HT1080 (cell line): Measurements from ENCODE around the gene MRPS21. TPM values are rescaled to one million over a fixed set of nuclear protein-coding genes. Genes with fewer than 3 reads are reported as not detected.
"Not testable (repeated sequence)": the region's sequence is repeated elsewhere in the genome, so short reads cannot be mapped to it uniquely, and the experiment has no call there.

Experiments used
- DNase-seq: peaks from one replicate; pipeline ENCODE4 v3.0.0-alpha.2; 2015; ENCODE audit warnings: low read depth
- total RNA-seq: library from RNA; depleted of rRNA; stranded (reverse); fragments of >200 nt; shearing (Covaris generic); gene quantifications from 2 replicates; pipeline ENCODE4 v1.2.3, GENCODE V29; 2014

MRPS21 gene
- total RNA-seq, 1 experiment from 2014 or later, result 72.0 TPM

DNA sequence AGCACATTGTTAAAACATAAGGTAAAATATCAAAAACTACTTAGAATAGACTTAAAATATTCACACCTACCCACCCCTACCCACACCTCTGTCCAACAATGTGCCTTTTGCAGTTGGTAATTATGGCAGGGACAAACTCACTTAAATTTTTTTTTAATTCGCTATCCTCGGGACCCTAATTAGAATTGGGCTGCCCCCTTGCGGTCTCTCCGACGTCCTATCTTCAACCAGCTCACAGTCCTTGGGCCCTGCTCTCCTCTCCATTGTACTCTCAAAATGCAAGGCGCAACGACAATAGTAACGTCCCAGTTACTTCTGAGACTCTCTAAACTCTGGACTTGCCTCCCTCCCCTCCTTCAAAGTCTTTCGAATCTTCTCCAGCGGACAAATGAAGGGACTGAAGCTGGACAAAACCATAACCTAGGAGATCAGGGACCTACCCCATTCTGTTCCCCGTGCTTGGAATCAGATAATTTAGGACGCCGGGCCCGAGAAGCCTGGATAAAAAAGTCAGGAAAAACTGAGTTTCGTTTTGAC lies 12.4 kb upstream of the MRPS21 start:
- peak; percentile 71 for DNase-seq

DNA sequence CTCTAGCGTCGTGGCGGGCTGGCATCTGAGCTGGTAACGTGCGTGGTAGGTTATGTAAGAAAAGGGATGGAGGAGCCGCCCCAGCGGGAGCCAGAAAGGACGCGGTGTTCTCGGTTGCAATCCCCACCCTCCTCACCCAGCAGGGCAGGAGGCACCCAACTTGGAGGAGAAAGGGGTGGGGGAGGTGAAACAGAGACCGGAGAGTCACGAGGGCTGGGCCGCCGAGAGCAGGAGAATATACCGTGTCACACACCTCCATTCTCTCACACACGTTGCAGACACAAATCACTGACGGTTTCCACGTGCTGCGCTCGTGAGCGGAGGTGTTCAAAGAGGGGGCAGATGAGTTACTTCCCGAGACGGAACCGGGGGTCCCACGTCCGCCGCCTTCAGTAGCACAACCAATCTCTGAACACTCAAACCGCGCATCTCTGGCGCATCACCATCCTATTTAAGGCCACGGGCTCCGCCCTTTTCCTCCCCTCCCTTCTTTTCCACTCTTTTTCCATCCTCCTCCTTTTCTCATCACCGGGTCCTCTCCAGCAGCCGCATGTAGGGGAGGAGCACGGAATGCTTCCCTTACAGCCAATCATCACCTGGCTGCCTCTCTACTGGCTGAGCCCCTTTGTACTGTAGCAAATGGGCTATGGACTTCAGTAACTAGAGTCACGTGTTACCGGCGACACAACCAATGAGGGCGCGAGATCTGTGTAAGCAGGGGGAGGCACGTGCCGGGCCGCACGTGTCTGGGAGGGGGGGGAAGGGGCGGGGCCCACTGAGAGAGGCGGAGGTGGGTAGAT lies 11.7 kb upstream of the MRPS21 start, which contains the start of gene CIART:
TSS of gene CIART (plus strand) at position 797 of the 800 bp plus-strand sequence. CDS start 714 bp downstream, outside the sequence.
- peak; percentile 99 for DNase-seq

DNA sequence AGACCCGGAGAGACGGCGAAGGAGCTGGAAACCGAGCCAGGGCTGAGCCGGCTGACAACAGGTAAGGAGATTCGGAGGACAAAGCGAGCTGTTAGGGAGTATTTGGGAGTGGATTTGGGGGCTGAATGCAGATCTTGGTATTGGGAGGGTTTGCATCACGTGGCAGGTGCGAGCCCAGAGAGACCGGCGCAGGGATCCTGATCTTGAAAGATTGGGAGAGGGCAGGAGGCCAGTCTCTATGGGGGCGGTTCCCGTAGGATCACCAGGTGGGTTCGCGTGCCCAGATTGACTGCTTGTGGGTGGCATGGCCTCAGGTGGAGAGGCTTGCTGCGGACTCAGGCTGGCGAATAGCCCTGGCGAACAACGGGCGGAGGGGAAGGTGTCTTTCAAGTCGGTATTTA lies 11.1 kb upstream of the MRPS21 start:
- no peak for DNase-seq

DNA sequence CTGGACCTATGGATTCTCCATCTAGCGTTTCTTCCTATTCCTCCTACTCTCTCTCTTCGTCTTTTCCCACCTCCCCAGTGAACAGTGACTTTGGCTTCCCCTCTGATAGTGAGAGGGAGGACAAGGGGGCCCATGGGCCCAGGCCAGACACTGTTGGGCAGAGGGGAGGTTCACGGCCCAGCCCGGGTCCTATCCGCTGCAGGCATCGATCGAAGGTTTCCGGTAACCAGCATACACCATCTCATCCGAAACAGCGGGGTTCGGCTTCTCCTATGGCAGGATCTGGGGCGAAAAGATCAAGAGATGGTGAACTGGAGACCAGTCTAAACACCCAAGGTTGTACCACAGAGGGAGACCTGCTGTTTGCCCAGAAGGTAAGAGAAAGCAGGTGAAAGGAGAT lies 10.4 kb upstream of the MRPS21 start:
- no peak for DNase-seq

DNA sequence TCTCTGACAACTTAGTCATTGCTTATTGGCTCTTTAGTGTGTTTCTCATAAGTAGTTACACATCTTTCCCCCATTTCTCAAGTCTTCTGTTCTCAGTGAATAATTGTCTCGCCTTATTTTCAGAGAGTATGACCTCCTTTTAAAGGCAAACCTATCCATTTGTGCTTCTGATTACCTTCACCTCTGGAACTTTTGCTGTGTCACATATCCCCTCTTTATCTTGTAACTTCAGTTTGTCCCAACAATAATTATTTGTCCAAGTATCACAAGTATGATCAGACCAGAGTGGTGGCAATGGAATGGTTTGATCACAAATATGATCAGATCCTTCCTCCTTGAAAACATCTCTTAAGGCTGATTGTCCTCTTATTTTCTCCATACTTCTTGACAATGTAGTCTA lies 5.3 kb upstream of the MRPS21 start:
- no peak for DNase-seq

DNA sequence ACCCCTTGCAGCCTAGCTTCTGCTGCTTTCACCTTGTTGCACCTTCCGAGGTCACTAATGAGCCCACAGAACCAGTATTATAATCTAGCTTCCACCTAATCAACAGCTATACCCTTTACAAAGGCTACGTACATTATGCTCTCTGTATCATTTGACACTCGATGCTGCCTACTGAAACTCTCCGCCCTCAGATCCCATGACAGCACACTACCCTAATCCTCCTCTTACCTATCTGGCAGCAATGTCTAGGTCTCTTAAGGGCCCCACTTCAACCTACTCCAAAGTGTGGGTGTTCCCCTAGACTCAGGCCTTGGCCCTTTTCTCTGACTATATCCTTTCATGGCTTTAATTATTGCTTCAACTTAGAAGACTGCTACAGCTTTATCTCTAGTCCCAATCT lies 4.8 kb upstream of the MRPS21 start:
- DNase-seq, result no peak

DNA sequence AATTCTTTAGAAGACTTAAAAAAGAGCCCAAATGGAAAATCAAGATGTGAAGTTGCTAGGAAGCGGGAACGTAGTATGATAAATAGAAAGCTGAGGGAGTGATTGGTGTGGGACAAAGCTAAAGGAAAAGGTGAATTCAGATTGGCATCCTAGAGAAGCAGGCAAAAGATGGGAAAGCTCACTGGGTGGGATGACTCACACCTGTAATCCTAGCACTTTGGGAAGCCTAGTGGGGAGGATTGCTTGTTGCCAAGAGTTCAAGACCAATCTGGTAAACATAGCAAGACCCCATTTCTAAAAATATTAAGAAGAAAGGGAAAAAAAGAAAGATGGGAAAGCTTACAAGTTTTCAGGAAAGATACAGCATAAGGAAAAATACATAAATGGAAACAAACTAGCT lies 1.8 kb downstream of the MRPS21 start:
- DNase-seq, result peak; percentile 46

DNA sequence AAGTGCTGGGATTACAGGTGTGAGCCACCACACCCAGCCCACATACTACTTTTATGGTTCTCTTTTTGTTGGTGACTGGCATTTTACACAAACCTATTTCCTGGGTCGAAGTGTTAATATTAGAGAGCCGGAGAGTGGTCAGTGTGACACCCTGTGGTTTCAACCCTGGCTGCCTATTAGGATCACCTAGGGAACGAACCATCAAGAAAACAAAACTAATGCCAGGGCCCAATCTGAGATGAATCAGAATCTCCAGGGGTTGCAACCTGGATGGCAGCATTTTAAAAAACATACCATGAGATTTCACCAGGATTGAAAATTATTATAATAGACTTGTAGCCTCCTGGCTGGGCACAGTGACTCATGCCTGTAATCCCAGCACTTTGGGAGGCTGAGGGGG lies 6.1 kb downstream of the MRPS21 start:
- DNase-seq, result no peak

DNA sequence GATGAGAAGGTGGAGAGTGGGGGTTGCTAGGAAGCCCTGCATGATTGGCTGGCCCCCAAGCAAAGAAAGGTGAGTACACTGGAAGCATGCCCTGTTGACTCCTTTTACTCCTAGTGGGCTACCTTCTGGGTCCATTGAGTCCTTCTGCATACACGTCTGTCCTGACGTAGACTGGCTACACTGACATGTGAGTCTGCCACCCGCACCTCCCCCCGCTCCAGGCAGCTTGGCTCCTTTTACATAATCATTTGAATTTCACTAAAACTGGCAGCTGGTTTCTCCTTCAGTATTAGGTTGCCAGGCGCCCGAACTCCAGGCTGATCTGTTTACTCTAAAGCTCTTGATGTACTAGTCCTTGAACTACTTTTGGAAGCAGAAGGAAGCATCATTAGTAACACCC lies 8.7 kb downstream of the MRPS21 start:
- no peak for DNase-seq

DNA sequence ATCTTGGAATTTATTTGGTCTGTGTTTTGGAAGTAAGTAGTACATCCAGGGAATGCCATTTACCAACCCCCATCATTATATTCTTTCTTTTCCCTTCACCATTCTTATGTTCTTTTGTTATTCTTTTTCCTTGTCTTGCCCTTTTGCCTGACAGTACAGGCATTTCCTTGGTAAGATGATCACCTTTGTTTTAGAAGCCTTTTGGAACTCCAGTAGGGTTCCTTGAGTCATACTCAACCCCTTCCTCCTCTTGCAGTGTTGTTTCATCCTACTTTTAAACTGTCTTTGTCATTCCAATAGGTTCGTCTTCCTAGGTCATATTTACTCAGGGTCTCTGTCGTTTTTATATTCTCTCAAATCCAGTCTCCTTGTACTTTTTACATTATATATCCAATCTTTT lies 9.2 kb downstream of the MRPS21 start:
- no peak for DNase-seq

DNA sequence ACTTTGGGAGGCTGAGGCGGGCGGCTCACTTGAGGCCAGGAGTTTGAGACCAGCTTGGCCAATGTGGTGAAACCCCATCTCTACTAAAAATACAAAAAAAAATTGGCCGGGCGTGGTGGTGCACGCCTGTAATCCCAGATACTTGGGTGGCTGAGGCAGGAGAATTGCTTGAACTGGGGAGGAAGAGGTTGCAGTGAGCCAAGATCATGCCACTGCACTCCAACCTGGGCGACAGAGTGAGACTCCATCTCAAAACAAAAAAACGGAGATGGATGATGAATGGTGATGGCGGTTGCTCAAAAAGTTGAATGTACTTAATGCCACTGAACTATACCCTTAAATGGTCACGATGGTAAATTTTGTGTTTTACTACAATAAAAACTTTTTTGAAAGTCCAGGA lies 14.9 kb downstream of the MRPS21 start:
- not testable (repeated sequence) for DNase-seq

DNA sequence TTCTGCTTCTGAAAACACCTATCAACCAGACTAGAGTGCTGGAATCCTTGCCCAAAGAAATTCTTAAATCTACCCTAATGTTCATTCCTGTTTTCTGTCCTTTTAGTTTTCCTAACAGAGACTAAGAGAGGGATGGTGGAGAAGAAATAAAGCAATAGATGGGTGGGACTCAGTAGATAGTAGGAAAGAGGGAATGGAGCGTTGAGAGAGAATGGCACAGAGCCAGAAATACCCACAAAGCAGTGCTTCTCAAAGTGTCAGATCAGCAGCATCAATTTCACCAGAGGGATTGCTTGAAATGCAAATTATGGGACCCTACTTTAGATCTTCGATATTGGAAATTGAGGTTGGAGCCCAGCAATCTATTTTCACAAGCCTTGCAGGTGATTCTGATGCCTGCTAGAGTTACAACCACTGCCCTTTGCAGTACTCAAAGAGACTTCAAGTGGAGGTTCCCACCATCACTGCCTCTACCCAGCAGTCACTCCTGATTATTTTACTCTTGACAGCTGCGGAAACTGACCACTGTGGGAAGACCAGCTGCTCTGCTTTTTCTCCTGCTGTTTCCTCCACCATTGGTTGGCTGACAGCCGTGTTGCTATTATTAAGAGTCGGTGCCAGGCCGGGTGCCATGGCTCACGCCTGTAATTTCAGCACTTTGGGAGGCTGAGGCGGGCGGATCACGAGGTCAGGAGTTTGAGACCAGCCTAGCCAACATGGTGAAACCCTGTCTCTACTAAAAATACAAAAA lies 16.3 kb downstream of the MRPS21 start:
- no peak for DNase-seq

DNA sequence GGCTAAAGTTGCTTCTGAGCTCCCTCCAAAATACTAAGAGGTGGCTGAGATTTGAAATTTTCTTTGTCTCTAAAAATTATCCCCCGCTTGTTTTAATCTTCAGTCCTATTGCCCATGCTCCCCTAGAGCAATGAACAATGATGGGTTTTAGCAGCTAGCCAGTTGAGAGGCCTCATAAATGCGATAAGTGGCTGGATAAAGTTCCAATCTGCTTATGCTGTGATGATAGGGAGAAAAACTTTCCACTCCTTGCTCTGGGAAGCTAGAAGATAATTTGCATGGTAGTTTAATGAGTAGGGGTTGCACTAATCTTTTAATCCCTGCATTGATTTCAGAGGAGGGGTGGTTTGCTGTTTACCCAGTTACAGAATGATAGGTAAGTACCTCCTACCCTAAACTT lies 18.1 kb downstream of the MRPS21 start:
- no peak for DNase-seq

DNA sequence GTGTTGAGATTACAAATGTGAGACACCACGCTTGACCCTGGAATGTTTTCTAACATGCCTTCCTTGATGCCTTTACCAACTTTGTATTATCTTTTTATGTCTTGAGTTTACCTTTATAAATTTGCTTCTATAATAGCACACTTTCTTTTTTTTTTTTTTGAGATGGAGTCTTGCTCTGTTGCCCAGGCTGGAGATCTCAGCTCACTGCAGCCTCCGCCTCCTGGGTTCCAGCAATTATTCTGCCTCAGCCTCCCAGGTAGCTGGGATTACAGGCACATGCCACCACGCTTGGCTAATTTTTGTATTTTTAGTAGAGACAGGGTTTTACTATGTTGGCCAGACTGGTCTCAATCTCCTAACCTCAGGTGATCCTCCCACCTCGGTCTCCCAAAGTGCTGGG lies 21.0 kb downstream of the MRPS21 start:
- DNase-seq, result not testable (repeated sequence)

DNA sequence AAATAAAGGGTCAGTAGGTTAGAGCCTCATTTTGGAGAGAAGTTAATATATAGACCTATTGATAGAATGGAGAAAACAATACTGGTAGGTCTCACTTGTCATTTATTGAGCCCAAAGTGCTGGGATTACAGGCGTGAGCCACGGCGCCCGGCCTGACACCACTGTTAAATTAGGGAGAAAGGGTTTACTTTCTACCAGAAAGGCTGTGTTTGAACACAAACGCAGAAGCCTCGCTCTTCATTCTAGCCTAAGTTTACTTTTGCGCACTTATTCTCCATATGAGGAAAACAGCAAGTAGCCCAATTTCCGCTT lies 27.0 kb downstream of the MRPS21 start:
- DNase-seq, result no peak

DNA sequence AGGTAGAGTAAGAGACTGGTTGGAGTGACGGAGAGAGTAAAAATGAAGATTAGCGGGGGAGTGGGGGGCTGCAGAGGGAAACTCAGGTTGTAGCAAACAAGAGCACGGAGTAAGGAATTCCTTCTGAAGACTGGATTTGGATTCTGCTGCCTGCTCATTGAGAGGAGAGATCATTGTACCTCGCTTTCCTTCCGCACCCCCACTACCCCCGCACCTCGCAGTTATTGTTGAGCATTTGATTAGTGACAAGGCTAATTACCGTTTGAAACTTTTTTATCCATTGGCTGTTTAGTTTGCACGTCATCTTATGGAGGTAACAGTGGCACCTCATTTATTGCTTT lies 28.1 kb downstream of the MRPS21 start:
- DNase-seq, result no peak

DNA sequence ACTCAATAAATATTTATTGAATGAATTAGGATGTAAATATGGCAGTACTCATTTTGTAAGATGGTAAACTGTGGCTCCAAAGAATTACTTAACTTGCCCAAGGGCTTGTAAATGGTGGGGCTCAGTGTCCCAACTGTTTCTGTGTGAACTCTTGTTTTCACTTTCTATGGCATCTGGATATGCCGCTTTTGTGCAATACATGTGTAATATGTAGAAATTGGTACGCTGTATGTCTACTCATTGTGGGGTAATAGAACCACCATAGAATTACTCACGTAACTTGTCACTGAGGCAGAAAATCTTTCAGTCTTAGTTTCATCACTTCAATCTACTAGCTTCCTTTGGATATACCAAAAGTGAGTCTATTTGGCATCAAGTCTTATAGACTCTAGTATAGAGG lies 28.6 kb downstream of the MRPS21 start:
- no peak for DNase-seq

DNA sequence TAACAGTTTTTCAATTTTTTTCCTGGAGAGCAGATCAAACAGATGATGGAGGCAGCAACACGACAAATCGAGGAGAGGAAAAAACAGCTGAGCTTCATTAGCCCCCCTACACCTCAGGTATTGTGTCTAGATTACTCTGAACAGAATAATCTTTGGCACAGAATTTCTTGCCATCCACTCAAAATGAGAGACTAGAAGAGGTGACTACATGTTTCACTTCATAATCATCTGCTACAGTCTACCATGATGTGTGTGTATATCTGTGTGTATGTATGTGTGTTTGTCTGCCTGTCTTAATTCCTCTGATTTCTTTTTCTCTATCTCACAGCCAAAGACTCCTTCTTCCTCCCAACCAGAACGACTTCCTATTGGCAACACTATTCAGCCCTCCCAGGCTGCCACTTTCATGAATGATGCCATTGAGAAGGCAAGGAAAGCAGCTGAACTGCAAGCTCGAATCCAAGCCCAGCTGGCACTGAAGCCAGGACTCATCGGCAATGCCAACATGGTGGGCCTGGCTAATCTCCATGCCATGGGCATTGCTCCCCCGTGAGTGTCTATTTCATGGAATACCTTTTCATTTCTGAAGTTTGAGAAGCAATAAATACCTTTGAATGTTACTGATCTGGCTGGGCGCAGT lies 39.1 kb downstream of the MRPS21 start:
- DNase-seq, result no peak

DNA sequence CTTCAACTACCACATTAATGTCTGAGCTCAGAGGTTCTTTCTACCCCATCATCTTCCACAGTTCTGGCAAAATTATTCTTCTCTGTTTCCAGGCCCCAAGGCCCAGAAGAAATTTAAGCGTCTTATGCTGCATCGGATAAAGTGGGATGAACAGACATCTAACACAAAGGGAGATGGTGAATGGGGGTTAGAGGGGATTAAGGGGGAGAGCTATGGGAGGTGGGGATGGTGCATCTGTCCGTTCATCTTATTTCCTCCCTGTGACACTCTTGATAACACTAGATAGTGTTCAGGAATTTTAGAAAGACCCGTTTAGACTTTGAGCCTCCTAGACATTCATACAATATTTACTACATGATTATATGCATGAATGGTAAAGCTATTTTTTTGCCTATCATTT lies 52.7 kb downstream of the MRPS21 start:
- no peak for DNase-seq

DNA sequence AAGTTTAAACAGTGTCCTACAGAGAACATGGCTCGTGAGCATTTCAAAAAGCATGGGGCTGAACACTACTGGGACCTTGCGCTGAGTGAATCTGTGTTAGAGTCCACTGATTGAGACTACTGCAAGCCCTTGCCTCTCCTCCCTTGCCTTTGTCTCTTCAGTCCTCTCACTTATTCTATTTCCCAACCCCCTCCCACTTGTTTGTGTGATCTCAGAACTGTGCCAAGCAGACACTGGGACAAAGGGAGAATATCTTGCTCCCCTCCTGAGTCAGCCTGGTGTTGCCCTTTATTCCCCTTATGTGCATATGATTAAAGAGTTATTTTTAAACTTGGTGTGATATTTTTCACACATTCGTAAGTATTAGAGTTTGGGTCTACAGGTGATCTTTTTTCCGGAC lies 59.2 kb downstream of the MRPS21 start:
- DNase-seq, result no peak
